Measurements from ENCODE around the gene TMEM45B.

The TMEM45B gene

GRCh38 chr11:129881570-129882170 lies 66.0 kb downstream of the TMEM45B start:
- H3K4me3 ChIP-seq (replicated peaks; ENCODE audit: insufficient read depth, low read length): no peak overlapping the region
- DNase-seq (ENCODE audit: low read depth in 1 of 2, low spot score in 1 of 2): peak in 1 of 2 experiments; percentile 58

GRCh38 chr11:129884581-129884980 lies 68.9 kb downstream of the TMEM45B start:
- DNase-seq (ENCODE audit: low read depth in 1 of 2, low spot score in 1 of 2): no peak
- TF ChIP-seq CTCF (IDR thresholded peaks at IDR 0.05; ENCODE audit: insufficient read depth, low read length) (no peak), REST (IDR thresholded peaks at IDR 0.05; ENCODE audit: insufficient replicate concordance, low read depth) (no peak), GABPA (IDR thresholded peaks at IDR 0.05; ENCODE audit: low read depth) (no peak), SPI1 (IDR thresholded peaks at IDR 0.05; ENCODE audit: borderline replicate concordance, low read depth) (no peak), POLR2AphosphoS5 (IDR thresholded peaks at IDR 0.05; ENCODE audit: low read depth) (no peak)
- H3K27me3 ChIP-seq (ENCODE audit: insufficient read depth, poor library complexity, severe bottlenecking): no peaks in the 10 kb centered on the region

More at GRCh38 chr11:129881570-129882170, 66.0 kb downstream of the TMEM45B start:
- peak; percentile 64 for TF ChIP-seq CTCF (IDR thresholded peaks at IDR 0.05; ENCODE audit: insufficient read depth, low read length)
- TF ChIP-seq SPI1 (IDR thresholded peaks at IDR 0.05; ENCODE audit: borderline replicate concordance, low read depth): no peak
- Histone ChIP-seq H3K27ac (replicated peaks) (no peak overlapping the region), H3K27me3 (ENCODE audit: insufficient read depth, poor library complexity, severe bottlenecking) (no peaks in the 10 kb centered on the region)

GRCh38 chr11:129885381-129885780 lies 69.7 kb downstream of the TMEM45B start:
- no peak overlapping the region for H3K27ac ChIP-seq (replicated peaks)
- no peaks in the 10 kb centered on the region for H3K27me3 ChIP-seq (ENCODE audit: insufficient read depth, poor library complexity, severe bottlenecking)
- no peak overlapping the region for H3K4me3 ChIP-seq (replicated peaks; ENCODE audit: insufficient read depth, low read length)
- DNase-seq (ENCODE audit: low read depth in 1 of 2, low spot score in 1 of 2): no peak
- TF ChIP-seq REST (IDR thresholded peaks at IDR 0.05; ENCODE audit: insufficient replicate concordance, low read depth) (no peak), GABPA (IDR thresholded peaks at IDR 0.05; ENCODE audit: low read depth) (no peak), SPI1 (IDR thresholded peaks at IDR 0.05; ENCODE audit: borderline replicate concordance, low read depth) (no peak)

More at GRCh38 chr11:129884581-129884980, 68.9 kb downstream of the TMEM45B start:
- Histone ChIP-seq H3K4me3 (replicated peaks; ENCODE audit: insufficient read depth, low read length) (no peak overlapping the region), H3K27ac (replicated peaks) (no peak overlapping the region)

GRCh38 chr11:129888451-129888850 lies 72.8 kb downstream of the TMEM45B start:
- TF ChIP-seq CTCF (IDR thresholded peaks at IDR 0.05; ENCODE audit: insufficient read depth, low read length): no peak
- TF ChIP-seq SPI1 (IDR thresholded peaks at IDR 0.05; ENCODE audit: borderline replicate concordance, low read depth): no peak
- TF ChIP-seq GABPA (IDR thresholded peaks at IDR 0.05; ENCODE audit: low read depth): peak; percentile 18; the same call in 1 of the 2 replicates
- DNase-seq (ENCODE audit: low read depth in 1 of 2, low spot score in 1 of 2): peak in 1 of 2 experiments; percentile 67
- no peak overlapping the region for H3K4me3 ChIP-seq (replicated peaks; ENCODE audit: insufficient read depth, low read length)
- no peaks in the 10 kb centered on the region for H3K27me3 ChIP-seq (ENCODE audit: insufficient read depth, poor library complexity, severe bottlenecking)
- H3K27ac ChIP-seq (replicated peaks): no peak overlapping the region

All from HL-60 (cell line).